NCI-H2227 treated with DMSO at 0.1 percent for 48 hours (cell line): ENCODE data around the gene ENG.

ENCODE experiments used
- DNase-seq: peaks from one replicate; lab custom pipeline; 2025; lab: John Stamatoyannopoulos, UW

The ENG gene

GRCh38 chr9:127813686-127814226 is 40.7 kb downstream of the ENG start:
- DNase-seq: no peak

GRCh38 chr9:127812936-127813675 is 41.4 kb downstream of the ENG start:
- no peak for DNase-seq

- no peak for DNase-seq
Observed at GRCh38 chr9:127812011-127812410, 42.4 kb downstream of the ENG start.

- no peak for DNase-seq
Observed at GRCh38 chr9:127810378-127811187, 43.9 kb downstream of the ENG start.

DNA sequence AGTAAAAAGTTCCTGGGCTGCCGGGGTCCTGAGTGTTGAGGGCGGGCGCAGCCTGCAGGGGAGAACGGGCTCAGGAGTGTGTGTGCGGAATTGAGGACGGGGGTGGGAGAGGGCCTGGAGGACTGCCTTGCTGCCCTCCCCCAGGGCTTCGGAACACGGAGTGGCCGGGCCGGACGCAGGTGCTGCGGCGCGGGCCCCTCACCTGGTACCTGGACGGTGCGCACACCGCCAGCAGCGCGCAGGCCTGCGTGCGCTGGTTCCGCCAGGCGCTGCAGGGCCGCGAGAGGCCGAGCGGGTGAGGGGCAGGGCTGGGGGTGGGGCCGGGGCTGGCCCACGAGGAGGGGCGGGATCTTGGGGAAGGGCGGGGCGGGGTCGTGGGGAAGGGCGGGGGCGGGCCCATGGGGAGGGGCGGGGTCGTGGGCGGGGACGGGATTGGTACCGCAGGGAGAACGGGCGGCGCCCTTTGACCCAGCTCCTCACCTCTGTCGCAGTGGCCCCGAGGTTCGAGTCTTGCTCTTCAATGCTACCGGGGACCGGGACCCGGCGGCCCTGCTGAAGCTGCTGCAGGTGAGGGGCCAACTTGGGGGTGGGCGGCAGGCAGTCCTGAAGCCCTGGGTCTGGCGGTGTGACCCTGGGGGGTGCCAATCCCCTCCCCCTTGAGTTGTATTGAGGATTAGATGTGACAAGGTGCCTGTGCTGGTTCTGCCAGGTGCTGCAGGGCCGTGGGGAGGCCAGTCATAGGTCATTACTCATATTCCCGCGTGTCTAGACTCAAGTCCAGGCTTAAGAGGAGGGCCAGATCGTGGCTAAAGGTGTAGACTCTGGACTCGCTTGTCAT is 44.7 kb downstream of the ENG start:
- DNase-seq: no peak

GRCh38 chr9:127809002-127809539 is 45.4 kb downstream of the ENG start:
- no peak for DNase-seq

GRCh38 chr9:127808347-127809001 is 46.0 kb downstream of the ENG start:
- no peak for DNase-seq

- DNase-seq: no peak
Observed at GRCh38 chr9:127806871-127807270, 47.6 kb downstream of the ENG start.

DNA sequence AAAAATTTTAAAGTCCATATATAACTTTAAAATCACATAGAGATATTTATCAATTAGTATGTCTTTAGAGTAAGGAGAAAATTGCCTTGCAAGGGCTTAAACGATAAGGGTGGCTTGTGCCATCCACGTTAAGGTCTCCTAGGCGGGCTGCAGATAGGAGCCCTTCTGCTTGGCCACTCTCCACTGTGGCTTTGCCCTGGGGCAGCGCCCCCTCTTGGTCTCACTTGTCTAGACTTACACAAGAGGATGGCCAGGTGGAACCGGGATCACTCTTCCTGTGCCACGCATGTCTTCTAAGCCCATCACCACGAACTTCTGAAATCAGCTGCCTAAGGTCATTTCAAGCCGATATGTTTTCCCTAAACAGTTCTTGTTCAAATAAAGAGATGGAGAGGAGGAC is 48.8 kb downstream of the ENG start:
- DNase-seq: no peak

DNA sequence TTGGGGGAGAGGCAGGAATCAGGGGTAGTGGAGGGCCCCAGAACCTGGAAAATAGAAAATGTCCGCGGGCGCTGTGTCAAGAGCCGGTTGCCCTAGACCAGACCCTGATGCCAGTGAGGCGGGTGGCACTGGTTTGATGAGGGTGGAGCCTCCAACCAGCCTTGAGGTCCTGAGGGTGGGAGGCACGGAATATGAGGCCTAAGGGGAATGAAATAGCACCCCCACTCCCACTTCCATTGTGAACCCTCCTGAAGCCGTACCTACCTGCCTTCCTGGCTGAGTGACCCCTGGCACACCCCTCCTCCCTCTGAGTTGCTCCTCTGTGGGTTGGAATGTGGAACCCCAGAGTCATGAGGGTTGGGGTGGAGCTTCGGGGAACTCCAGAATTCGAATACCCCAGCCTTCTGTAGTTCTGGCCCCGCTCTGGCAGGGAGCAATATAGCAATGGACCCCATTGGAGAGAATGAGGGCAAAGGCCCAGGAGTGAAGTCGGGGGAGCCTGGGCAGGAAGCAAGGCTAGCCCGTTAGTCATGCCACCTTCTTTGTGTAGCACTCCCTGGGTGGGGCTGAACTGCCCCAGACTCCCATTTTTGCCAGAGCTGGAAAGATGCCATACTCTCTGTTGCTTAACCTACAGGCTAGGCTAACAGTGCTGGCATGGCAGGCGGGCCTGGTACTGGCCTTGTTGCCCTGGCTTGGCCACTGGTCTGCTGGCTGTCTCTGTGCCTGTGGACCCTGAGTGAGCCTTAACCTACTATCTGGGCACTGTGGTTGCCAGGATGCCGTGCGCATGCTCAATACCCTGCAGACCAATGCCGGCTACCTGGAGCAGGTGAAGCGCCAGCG is 50.7 kb downstream of the ENG start:
- DNase-seq: no peak

GRCh38 chr9:127802576-127803443 is 51.6 kb downstream of the ENG start, which contains the start of gene FPGS:
TSS of gene FPGS (plus strand) at chr9:127802882. CDS start at chr9:127802925, 43 bp downstream.
- DNase-seq: peak; percentile 53

- no peak for DNase-seq
Observed at GRCh38 chr9:127801955-127802575, 52.4 kb downstream of the ENG start.

DNA sequence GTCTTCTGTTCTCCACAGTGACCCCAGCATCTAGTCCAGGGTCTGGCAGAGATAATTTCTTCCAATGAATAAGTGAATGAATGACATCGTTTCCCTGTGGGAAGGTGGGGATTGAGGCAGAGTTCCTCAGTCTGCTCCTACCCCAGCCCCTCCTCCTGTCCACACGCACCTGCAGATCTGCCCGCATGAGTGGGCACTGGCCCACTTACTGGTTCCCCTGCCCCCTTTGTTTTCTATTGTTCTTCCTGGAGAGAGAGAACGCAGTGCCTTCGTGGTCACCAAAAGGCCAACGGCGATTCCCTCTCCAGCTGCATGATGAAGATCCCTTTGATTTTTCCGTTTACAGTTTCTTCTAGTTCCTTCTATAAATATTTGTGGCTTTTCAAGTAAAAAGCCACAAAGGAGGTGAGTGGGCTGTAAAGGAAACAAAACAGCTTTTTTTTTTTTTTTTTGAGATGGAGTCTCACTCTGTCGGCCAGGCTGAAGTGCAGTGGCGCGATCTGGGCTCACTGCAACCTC is 57.5 kb downstream of the ENG start:
- no peak for DNase-seq

DNA sequence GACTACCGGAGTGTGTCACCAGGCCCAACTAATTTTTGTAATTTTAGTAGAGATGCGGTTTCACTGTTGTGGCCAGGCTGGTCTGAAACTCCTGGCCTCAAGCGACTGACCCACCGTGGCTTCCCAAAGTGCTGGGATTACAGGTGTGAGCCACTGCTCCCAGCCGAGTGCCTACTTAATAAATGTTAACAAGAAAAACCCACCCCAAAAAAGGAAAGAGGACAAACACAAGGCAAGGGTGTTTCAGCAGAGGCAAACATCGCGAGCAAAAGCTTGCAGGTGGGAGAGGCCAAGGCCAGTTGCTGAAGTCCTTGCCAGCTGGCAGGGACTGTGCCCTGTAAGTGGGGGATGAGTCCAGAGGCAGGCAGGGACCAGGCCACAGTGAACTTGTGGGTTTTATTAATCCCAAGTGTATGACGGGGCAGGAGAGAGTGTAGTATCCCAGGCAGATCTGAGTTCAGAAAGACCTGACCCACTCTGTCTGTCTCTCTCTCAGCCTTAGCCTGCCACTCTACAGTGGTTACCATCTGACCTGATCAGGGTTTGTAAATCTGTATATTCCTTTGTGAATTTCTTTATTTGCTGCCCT is 58.1 kb downstream of the ENG start:
- DNase-seq: no peak

DNA sequence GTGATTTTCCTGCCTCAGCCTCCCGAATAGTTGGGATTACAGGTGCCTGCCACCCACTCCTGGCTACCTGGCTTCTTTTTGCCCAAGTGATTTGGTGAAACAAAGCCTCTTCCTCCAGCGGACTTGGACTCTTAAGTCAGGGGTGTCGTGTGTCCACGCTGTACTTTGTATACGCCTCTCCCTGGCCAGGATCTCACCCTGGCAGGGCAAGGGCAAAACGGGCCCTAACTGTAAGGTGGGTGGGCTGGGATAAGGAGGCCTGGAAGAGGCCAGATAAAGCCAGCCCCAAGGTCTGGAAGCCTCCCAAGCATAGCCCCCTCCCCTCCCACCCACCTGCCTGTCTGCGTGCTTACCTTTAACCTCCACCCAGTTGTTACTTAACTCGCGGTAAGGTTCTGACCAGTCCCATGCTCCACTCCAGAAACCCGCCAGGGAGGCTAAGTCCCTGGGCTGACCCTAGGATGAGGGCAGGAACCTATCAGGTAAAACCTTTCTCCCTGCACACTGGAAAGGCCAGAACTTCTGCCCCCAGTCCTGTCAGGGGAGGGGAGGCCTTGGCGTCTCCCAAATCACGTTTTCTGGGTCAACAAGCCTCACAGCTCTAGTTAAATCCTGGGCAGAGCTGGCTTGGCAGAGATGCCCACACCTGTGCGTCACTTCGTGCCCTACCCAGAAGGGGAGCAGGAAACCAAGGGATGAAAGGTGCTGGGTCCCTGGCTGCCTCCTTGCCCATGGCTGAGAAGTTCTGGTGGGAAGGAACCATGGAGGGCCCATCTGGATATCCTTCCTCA is 60.3 kb downstream of the ENG start:
- no peak for DNase-seq

- no peak for DNase-seq
Observed at GRCh38 chr9:127793093-127793708, 61.3 kb downstream of the ENG start.

DNA sequence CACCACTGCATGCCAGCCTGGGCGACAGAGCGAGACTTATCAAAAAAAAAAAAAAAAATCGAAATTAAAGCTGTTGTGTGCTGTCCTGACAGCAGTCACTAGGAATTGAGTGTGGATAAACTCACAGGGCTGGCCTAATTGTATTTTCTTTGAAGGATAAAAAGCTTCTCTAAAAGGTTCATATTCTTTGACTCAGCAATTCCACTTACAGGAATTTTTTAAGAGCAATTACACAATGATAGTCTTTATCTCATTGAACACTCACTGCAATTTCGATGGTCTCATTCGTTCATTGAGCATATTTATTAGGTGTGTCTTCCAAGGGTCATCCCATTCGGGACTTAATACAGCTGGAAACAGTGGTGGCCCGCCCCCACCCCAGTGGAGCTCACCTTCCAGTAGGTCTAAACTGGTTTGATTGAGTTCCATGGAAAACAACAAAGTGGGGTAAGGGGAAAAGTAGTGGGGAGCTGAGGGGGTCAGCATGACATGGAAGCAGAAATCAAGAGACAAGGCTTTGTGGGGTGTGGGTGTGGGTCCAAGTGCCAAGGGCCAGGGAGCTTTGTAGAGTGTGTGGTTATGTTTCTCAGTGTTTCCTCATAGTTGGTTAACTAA is 61.9 kb downstream of the ENG start:
- DNase-seq: no peak
